Epithelial cell of esophagus (primary cell): ENCODE results near the gene C11orf58.

Experiments
- DNase-seq: peaks from one replicate; pipeline ENCODE4 v3.0.0; 2010; ENCODE audit warnings: low read depth
- H3K4me3 ChIP-seq: 2 replicates; pipeline ENCODE4 v1.5.1; 2011; ENCODE audit warnings: mild to moderate bottlenecking, low read length, control low read depth
- TF ChIP-seq, protein P1 (sequence below): IDR thresholded peaks from 2 replicates; pipeline ENCODE4 v1.5.1; 2011; ENCODE audit warnings: low read depth, mild to moderate bottlenecking, low read length, control low read depth, inconsistent platforms; ENCODE audit not compliant: insufficient read depth; ENCODE audit errors: missing control alignments

C11orf58 gene

DNA sequence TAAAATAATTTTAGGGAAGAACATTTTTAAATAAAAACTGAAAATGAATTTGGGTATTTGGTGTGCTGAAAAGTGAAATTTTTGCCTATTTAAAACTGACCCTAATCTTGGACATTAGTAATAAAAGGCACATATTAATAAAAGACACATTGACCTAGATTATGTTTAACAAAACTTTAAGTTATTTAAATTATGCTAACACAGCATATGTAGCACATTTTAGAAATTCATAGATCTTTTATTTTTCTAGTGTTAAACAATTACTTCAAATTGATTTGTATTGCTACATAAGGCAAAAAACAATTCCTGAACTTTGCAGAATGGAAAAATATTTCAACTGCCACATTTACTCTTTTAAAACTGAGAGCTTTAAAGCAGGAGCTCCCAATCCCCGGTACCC lies 10.6 kb downstream of the C11orf58 start:
- TF ChIP-seq, protein P1, sequence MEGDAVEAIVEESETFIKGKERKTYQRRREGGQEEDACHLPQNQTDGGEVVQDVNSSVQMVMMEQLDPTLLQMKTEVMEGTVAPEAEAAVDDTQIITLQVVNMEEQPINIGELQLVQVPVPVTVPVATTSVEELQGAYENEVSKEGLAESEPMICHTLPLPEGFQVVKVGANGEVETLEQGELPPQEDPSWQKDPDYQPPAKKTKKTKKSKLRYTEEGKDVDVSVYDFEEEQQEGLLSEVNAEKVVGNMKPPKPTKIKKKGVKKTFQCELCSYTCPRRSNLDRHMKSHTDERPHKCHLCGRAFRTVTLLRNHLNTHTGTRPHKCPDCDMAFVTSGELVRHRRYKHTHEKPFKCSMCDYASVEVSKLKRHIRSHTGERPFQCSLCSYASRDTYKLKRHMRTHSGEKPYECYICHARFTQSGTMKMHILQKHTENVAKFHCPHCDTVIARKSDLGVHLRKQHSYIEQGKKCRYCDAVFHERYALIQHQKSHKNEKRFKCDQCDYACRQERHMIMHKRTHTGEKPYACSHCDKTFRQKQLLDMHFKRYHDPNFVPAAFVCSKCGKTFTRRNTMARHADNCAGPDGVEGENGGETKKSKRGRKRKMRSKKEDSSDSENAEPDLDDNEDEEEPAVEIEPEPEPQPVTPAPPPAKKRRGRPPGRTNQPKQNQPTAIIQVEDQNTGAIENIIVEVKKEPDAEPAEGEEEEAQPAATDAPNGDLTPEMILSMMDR: no peak
- DNase-seq: no peak
- no peak overlapping the region for H3K4me3 ChIP-seq

DNA sequence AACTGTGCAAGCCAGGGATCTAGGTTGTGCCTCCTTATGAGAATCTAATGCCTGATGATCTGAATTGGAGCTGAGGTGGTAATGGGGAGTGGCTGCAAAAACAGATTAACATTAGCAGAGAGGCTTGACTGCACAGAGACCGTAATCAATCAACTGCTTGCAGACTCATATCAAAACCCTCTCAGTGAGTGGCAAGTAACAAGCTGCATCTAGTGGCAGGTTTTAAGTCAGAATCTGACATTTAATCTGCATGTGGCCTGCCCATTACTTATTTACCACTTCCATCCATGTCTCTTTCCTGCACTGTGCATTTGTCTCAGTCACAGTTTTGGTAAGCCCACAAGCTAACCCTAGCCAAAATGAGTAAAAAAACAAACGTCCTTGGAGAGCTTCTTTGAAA lies 11.2 kb downstream of the C11orf58 start:
- TF ChIP-seq, protein P1: no peak
- no peak for DNase-seq
- no peak overlapping the region for H3K4me3 ChIP-seq

DNA sequence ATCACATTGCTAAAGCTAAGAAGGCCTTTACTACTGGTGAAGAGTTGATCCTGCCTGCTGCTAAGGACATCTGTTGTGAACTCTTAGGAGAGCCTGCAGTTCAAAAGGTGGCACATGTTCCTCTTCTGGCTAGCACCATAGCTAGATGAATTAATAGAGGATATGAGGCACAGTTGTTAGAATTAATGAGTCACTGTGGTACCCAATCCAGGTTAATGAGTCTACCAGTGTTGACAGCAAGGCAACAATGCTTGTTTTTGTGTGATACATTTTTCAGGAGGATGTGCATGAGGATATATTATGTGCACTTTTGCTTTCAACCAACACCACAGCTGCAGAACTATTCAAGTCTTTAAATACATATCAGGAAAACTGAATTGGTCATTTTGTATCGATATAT lies 12.0 kb downstream of the C11orf58 start:
- TF ChIP-seq, protein P1: no peak
- peak; percentile 24 for DNase-seq
- H3K4me3 ChIP-seq: no peak overlapping the region

DNA sequence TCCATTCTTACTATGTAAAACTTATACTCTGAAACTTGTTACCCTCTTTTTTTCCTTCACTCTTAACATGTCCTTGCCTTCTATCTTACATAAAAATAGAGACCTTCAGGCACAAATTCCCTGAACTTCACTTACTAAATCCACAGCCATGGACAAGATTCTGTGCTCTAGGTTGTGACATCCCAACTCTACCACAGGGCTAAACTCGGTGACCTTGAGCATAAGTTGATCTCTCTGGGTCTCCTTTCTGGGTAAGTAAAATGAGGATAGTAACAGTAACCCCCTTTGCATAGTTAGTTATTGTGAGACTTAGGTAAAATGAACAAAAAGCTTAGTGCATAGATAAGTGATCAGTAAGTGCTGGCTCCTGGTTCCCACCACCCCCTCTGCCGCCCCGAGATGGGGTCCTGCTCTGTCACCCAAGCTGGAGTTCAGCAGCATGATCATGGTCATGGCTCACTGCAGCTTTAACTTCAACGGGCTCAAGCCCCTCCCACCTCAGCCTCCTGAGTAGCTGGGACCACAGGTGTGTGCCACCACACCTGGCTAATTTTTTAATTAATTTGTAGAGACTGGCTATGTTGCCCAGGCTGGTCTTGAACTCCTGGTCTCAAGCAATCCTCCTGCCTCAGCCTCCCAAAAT lies 20.1 kb downstream of the C11orf58 start:
- no peak for DNase-seq
- H3K4me3 ChIP-seq: no peak overlapping the region
- TF ChIP-seq, protein P1: no peak

DNA sequence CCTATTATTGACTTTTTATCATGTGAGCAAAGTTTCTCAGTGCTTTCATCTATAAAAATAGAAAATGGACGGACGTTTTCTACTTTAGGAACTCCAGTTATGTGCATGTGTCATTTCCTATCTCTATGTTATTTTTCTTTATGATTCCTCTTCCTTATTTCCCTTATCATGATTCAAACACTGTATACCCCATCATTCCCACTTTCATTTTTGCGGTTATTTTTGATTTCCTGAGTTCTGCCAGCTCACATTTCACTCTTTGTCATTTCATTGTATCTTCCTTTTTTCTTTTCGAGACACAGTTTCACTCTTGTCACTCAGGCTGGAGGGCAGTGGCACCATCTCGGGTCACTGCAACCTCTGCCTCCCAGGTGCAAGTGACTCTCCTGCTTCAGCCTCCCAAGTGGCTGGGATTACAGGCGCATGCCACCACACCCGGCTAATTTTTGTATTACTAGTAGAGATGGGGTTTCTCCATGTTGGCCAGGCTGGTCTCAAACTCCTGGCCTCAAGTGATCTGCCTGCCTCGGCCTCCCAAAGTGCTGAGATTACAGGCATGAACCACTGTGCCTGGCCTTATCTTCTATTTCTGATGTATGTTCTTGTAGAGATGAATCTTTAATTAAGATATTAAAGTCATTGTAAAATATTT lies 21.5 kb downstream of the C11orf58 start:
- TF ChIP-seq, protein P1: no peak
- DNase-seq: no peak

DNA sequence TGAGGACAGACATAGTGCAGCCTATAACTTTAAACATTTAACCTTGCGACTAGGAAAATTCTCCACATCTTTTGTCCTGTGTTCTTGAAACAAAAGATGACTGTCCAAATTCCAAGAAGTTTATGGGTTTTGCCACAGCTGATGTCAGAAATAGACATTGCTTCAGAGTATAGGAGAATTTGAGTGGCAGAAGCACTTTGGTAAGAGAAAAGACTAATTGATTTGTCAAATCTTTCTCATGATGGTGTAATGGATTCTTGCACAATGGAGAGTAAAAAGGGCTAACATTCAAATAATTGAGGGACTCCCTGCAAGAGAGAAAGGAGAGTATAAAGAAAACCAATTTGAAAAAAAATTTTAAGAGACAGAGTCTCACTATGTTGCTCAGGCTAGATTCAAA lies 25.3 kb downstream of the C11orf58 start:
- no peak overlapping the region for H3K4me3 ChIP-seq
- TF ChIP-seq, protein P1: no peak
- DNase-seq: no peak

More for the DNA sequence above, 21.5 kb downstream of the C11orf58 start:
- H3K4me3 ChIP-seq: no peak overlapping the region

DNA sequence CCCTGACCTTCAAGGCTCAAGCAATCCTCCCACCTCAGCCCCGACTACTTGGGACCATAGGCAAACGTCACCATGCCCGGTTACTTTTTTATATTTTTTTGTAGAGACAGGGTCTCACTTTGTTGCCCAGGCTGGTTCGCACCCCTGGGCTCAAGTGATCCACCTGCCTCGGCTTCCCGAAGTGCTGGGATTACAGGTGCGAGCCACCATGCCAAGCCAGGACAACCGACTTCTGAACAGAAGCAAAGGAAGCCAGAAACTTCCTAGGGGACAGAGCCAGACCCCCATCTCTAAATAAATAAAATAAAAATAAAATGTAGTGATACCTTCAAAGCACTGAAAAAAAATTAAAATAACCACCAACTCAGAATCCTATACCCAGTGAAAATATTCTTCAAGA lies 26.4 kb downstream of the C11orf58 start:
- H3K4me3 ChIP-seq: no peak overlapping the region
- no peak for DNase-seq
- TF ChIP-seq, protein P1: no peak
